Panc1 (cell line): ENCODE measurements around the gene SUFU. TPM values are rescaled to one million over a fixed set of nuclear protein-coding genes. Genes with fewer than 3 reads are reported as not detected.

Source experiments
- ATAC-seq: fragments of 200-7000 bp; cut with Tn5 transposase; 2 replicates; pipeline ENCODE4 v1.9.1; 2020; ENCODE audit warnings: mild to moderate bottlenecking, moderate library complexity
- BruUV-seq: library from RNA; stranded (reverse); fragments of 400-500 nt; replicated peaks from 2 replicates; lab custom pipeline; 2021; lab: Mats Ljungman, UMichigan
- CTCF ChIA-PET: fragments of 300-600 bp; sonication (Branson Sonifier 250); formaldehyde crosslinking; loops from one replicate; lab custom pipeline; 2022; ENCODE audit warnings: antibody characterized with exemption; lab: Charles Lee
- POLR2A ChIA-PET: fragments of 300-600 bp; sonication (Branson Sonifier 250); formaldehyde crosslinking; loops from one replicate; lab custom pipeline; 2022; ENCODE audit warnings: antibody characterized with exemption; lab: Charles Lee
- DNase-seq: peaks from one replicate; pipeline ENCODE4 v3.0.0-alpha.2; 2010; ENCODE audit warnings: low read depth, low spot score
- H3K27ac ChIP-seq: 2 replicates; pipeline ENCODE4 v1.5.1; 2011; ENCODE audit warnings: mild to moderate bottlenecking, low read length, inconsistent platforms
- H3K27me3 ChIP-seq: fragments of 200-500 bp; sonication (Bioruptor generic); 2 replicates; pipeline ENCODE4 v1.6.0; 2014; ENCODE audit warnings: low read length, inconsistent platforms; ENCODE audit not compliant: control insufficient read depth, insufficient read depth
- H3K36me3 ChIP-seq: fragments of 200-500 bp; sonication (Bioruptor generic); 2 replicates; pipeline ENCODE4 v1.5.1; 2014; ENCODE audit warnings: inconsistent platforms, mild to moderate bottlenecking, low read length, moderate library complexity; ENCODE audit not compliant: control insufficient read depth, insufficient read depth
- H3K4me1 ChIP-seq: 2 replicates; pipeline ENCODE4 v1.5.1; 2011; ENCODE audit warnings: inconsistent platforms, mild to moderate bottlenecking, low read length, moderate library complexity; ENCODE audit not compliant: control insufficient read depth, insufficient read depth
- H3K4me3 ChIP-seq, 2 experiments: 2 replicates each; pipeline ENCODE4 v1.5.1; 2011 to 2012; ENCODE audit warnings: low read depth in 2 of 2, low read length in 2 of 2, mild to moderate bottlenecking in 2 of 2, inconsistent platforms in 1 of 2, moderate library complexity in 1 of 2
- H3K9me3 ChIP-seq: fragments of 200-500 bp; sonication (Bioruptor generic); 2 replicates; pipeline ENCODE4 v1.5.1; 2014; ENCODE audit warnings: low read depth, mild to moderate bottlenecking, inconsistent platforms, low read length, moderate library complexity; ENCODE audit not compliant: control insufficient read depth, insufficient read depth
- CTCF ChIP-seq: fragments of 450-650 bp; IDR thresholded peaks from 2 replicates; pipeline ENCODE4 v1.5.1; 2017; ENCODE audit warnings: mild to moderate bottlenecking
- POLR2AphosphoS5 ChIP-seq: IDR thresholded peaks from 2 replicates; pipeline ENCODE4 v1.6.1; 2012; ENCODE audit warnings: mild to moderate bottlenecking, low read depth, low read length, moderate library complexity
- REST ChIP-seq, 2 experiments: IDR thresholded peaks; 2 replicates each; pipeline ENCODE4 v1.6.1; 2011 to 2012; ENCODE audit warnings: low read depth in 2 of 2, control low read depth in 1 of 2, low read length in 1 of 2, mild to moderate bottlenecking in 1 of 2, moderate library complexity in 1 of 2; ENCODE audit not compliant: insufficient read depth in 1 of 2
- SIN3A ChIP-seq: IDR thresholded peaks from 2 replicates; pipeline ENCODE4 v1.6.1; 2012; ENCODE audit warnings: low read depth, mild to moderate bottlenecking, low read length, moderate library complexity, borderline replicate concordance; ENCODE audit not compliant: insufficient read depth
- TCF7L2 ChIP-seq: IDR thresholded peaks from 2 replicates; pipeline ENCODE4 v1.6.1; 2011; ENCODE audit warnings: mild to moderate bottlenecking, low read depth, low read length, inconsistent platforms
- in situ Hi-C: cut with HindIII; loops from 2 replicates; pipeline ENCODE4 v1.10.0; 2016; ENCODE audit warnings: low sequenced_read_pairs, low pct_unique_long_range_greater_than_20kb
- intact Hi-C: fragments of 100-400 bp; cut with micrococcal nuclease; formaldehyde crosslinking; loops from one replicate; pipeline ENCODE4 v1.10.0; 2022; ENCODE audit not compliant: unreplicated experiment
- total RNA-seq: library from RNA; stranded (reverse); gene quantifications from one replicate; pipeline ENCODE4 v1.2.1, GENCODE V29; 2021; ENCODE audit not compliant: unreplicated experiment

SUFU gene
- total RNA-seq, 1 experiment from 2014 or later = 9.5 TPM

GRCh38 chr10:102647443-102648268 is 143.9 kb downstream of the SUFU start:
- H3K27me3 ChIP-seq = no peaks in the 10 kb centered on the region
- POLR2A ChIA-PET = no interaction called here
- TF ChIP-seq TCF7L2 (no peak), SIN3A (no peak), CTCF (no peak), POLR2AphosphoS5 (no peak), REST (IDR thresholded peaks at IDR 0.05; ENCODE audit: insufficient read depth in 1 of 2, low read depth in 2 of 2, low read length in 1 of 2) (no peak)
- peaks cover 9% of the 10 kb centered on the region; the same call in 1 of the 2 replicates for H3K36me3 ChIP-seq
- DNase-seq (no peak), ATAC-seq (no peak)
- H3K4me3 ChIP-seq = no peak overlapping the region; a peak in 1 of 4 replicates
- no TSS peak for BruUV-seq
- intact Hi-C loops = no loop called here
- peaks cover 49% of the 10 kb centered on the region for H3K4me1 ChIP-seq
- CTCF ChIA-PET = no interaction called here
- no peaks in the 10 kb centered on the region for H3K9me3 ChIP-seq
- in situ Hi-C loops = no loop called here
- H3K27ac ChIP-seq = no peak overlapping the region

- BruUV-seq = no TSS peak
- Histone ChIP-seq H3K27me3 (no peaks in the 10 kb centered on the region), H3K36me3 (peaks cover 7% of the 10 kb centered on the region; the same call in 1 of the 2 replicates), H3K4me3 (no peak overlapping the region), H3K9me3 (no peaks in the 10 kb centered on the region), H3K4me1 (peaks cover 49% of the 10 kb centered on the region), H3K27ac (no peak overlapping the region)
- ChIA-PET POLR2A (no interaction called here), CTCF (no interaction called here)
- intact Hi-C loops (no loop called here), in situ Hi-C loops (no loop called here)
- no peak for DNase-seq
- no peak for ATAC-seq
- no peak for TF ChIP-seq TCF7L2
- no peak for TF ChIP-seq CTCF
- TF ChIP-seq SIN3A = no peak
- TF ChIP-seq POLR2AphosphoS5 = no peak
- TF ChIP-seq REST (IDR thresholded peaks at IDR 0.05; ENCODE audit: insufficient read depth in 1 of 2, low read depth in 2 of 2, low read length in 1 of 2) = no peak
Measured at GRCh38 chr10:102648269-102648888, 144.6 kb downstream of the SUFU start.
